ENCODE data around the gene MAFF.

MAFF gene

DNA sequence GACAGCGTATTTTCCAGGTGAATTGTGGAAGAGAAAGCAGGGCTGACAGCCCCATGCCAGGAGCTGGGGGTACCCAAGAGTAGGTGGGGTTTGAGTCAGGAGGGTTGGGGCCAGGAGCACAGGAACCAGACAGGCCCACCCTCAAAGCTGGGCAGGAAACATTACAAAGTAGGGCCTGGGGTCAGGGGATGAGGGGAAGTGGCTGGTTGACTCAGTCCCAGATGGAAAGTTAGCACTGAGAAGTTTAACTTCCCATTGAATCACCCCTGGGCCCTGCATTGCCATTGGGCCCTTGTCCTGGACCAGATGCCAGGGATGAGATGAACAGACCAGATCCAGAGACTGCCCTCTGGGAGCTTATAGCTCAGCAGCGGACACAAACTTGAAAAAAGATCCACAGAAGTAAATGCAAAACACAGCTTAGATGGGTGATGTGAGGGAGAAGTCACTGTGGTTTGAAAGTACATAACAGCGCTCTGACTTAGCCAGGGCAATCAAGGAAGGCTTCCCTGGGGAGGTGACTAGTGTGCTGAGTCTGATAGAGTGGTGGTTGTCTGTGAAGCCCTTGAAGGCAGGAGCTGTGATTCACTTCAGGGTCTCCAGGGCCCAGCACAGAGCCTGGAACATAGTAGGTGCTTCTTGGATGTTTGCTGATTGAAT lies 2.2 kb downstream of the MAFF start:
- DNase-seq (ENCODE audit: low read depth in 2 of 2) = no peak

DNA sequence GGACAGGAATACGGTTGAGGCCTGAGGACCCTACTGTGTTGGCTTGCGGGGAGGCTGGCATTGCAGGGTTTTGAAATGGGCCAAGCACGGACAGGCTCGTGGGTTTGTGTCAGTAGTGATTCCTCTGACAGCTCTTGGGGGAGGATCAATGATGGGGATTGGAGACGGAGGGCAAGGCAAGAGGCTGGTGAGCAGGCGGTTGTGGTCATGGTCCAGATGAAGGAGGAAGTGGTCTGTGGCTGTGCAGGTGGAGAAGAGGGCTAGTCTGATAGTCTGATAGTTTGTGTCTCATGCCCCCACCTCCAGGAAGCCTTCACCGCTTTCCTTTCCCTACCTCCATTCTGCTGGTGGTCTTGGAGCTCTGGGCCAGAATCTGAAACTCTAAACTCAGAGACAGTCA lies 3.0 kb downstream of the MAFF start:
- no peak for DNase-seq (ENCODE audit: low read depth in 2 of 2)

DNA sequence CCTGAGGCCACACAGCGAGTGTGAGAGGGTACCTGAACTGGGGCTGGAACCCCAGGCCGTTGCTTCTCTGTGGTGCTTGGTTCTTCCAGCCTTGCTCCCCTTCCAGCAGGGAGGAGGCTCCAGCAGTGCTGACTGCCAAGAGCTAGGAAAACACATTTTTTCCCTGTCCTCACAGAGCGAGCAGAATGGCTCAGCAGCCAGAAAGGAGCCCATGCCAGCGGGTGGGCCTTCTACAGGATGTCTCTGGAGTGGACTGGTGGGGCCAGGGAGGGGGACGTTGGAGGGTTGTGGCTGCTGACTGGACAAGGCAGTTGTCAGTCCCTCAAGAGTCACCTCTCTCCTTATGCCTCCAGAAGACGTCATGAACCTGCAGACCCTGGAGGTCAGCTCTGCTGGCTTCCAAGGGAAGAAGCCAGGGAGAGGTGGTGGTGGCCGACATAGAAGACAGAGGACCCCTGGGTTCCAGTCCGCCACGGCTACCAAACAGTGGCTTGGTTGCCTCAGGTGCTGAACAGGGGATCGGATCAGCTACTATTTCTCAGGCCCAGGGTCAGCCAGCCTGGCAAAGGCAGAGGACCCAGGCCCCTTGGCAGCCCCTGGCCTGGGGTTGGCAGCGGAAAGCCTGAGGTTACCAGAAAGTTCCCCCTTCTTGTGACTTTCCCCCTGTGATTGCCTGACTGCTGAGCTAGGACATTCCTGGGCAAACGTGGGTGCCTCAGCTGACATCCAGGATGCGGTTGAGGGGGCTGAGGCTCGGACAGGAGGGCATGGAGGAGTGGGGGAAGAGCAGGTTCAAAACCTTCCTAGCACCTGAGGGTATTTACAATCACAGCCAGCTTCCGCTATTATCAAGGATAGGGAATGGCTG lies 3.7 kb downstream of the MAFF start:
- DNase-seq (ENCODE audit: low read depth in 2 of 2) = no peak

DNA sequence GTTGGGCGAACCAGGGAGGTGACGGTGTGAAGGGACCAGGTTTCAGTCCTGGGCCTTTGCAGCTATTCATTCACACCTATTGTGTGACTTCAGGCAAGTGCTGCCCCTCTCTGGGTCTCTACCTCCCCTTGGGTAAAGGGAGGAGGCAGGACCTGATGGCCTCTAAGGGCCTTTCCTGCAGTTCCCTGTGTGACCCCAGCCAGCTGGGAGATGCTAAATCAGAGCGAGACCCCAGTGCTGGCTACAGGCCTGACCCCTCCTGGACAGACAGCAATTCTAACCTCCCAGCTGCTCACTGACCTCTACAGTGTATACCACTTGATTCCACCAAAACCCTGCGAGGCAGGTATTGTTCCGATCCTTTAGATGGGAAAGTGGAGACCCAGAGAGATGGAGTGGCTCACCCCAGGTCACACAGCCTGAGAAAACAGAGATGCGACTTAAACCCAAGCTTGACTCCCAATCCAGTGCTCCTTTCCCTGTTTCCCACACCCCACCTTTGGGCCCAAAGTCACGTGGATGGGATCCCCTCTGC lies 6.2 kb downstream of the MAFF start:
- DNase-seq (ENCODE audit: low read depth in 2 of 2) = no peak

DNA sequence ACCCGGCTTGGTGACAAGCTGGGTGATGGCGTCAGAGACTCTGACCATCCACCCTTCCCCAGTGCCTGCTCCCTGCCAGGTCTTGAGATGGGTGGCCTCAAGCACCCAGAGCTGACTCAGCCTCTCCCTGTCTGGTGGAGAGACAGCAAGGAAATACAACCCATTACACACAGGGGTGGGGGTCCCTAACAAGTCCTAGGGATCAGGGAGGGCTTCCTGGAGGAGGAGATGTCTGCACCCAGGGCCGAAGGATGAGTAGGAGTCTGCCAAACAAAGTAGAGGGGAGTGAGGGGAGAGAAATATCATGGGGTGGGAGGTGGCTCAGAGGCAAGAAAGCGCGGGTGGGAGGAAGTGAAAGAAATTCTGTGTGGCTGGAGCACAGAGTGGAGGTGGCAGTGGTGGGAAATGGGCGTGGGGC lies 6.8 kb downstream of the MAFF start:
- no peak for DNase-seq (ENCODE audit: low read depth in 2 of 2)

DNA sequence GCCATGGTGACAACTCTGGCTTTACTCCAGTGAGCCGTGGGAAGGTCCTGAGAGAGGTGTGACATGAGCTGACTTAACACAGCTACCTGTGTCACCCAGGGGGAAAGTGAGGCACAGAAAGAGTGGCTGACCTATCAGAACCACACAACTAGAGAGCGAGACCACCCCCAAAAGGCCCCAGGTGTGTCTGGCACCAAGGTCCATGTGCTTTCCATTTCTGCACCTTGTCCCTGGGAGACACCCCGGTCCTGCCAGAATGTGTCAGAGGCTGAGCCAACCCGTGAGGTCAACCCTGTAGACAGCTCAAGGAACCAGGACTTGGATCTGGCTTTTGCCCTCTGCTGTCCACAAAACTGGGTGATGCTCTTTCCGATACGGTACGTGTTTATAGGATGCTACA lies 9.8 kb downstream of the MAFF start:
- no peak for DNase-seq (ENCODE audit: low read depth in 2 of 2)

DNA sequence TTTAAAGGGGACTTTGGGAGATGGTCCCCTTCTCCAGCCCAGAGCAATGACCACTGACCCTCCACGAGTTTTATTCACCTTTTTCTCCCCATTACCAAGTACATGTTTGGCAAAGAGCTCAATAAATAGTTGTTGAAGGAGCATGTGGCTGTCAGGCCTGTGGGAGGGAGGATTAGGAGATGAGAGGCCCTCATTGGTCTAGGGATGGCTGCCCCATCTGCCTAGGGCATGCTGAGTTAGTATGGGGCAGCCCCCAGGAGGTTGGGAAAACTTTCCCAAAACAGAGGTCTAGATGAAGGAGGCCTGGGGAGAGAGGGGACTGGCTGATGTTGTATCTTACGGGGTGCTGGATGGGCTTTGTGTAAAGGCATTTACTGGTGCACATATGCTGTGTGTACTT lies 10.6 kb downstream of the MAFF start:
- no peak for DNase-seq (ENCODE audit: low read depth in 2 of 2)

DNA sequence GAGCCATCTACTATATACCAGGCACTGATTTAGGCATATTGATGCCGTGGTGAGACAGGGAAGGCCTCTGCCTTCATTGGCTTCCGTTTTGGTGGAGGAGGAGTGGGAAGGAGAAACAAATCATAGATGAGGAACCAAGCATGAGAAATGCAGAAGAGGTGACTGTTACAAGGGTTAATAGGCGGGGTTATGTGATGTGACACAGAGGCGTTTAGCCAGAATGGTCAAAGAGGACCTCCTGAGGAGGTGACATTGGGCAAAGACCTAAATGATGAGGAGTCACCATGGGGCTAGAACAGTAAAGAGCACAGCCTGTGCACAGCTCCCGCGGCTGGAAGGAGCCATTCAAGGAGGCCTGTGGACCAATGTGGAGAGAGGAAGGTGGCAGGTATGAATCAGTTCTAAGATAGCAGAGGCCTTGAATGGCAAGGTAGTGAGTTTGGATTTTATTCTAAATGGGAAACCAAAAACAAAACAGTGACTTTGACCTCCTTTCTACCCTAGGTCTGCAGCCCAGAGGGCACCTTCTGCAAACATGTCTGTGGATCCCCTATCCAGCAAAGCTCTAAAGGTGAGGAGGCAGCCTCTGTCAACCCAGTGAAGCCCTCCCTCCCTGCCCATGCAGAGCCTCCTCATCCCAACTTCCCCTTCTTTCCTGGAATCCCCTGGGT lies 11.7 kb downstream of the MAFF start:
- no peak for DNase-seq (ENCODE audit: low read depth in 2 of 2)

DNA sequence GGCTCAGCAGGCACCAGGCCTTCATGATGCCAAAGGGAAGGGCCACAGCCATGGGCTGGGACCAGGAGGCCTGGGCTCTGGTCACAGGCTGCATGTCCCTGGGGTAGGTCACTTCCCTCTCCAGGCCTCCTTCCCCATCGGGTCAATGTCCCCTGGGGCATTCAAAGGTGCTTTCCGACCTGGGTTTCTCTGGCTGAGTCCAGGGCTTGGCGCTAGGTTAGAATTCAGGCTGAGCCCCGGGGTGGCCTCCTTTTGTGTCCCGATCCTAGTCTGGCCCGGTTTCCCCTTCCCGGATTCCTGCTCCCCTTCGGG lies 12.2 kb downstream of the MAFF start:
- DNase-seq (ENCODE audit: low read depth in 2 of 2) = no peak

DNA sequence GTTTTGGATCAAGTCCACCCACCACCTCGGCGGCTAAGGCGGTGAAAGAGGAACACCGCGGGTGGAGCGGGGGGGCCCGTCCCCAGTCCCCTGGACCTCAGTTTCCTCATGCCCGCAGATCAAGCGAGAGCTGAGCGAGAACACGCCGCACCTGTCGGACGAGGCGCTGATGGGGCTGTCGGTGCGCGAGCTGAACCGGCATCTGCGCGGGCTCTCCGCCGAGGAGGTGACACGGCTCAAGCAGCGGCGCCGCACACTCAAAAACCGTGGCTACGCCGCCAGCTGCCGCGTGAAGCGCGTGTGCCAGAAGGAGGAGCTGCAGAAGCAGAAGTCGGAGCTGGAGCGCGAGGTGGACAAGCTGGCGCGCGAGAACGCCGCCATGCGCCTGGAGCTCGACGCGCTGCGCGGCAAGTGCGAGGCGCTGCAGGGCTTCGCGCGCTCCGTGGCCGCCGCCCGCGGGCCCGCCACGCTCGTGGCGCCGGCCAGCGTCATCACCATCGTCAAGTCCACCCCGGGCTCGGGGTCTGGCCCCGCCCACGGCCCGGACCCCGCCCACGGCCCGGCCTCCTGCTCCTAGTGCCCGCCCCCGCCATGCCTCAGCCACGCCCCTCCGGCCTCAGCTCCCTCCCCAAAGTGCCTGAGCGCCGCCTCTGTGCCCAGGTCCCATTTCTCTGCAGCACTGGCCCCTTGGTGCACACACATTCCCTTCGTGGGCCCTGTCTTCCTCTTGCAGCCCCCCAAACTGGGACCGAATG lies 12.7 kb downstream of the MAFF start:
- peak in 1 of 2 experiments; percentile 50 for DNase-seq (ENCODE audit: low read depth in 2 of 2)

DNA sequence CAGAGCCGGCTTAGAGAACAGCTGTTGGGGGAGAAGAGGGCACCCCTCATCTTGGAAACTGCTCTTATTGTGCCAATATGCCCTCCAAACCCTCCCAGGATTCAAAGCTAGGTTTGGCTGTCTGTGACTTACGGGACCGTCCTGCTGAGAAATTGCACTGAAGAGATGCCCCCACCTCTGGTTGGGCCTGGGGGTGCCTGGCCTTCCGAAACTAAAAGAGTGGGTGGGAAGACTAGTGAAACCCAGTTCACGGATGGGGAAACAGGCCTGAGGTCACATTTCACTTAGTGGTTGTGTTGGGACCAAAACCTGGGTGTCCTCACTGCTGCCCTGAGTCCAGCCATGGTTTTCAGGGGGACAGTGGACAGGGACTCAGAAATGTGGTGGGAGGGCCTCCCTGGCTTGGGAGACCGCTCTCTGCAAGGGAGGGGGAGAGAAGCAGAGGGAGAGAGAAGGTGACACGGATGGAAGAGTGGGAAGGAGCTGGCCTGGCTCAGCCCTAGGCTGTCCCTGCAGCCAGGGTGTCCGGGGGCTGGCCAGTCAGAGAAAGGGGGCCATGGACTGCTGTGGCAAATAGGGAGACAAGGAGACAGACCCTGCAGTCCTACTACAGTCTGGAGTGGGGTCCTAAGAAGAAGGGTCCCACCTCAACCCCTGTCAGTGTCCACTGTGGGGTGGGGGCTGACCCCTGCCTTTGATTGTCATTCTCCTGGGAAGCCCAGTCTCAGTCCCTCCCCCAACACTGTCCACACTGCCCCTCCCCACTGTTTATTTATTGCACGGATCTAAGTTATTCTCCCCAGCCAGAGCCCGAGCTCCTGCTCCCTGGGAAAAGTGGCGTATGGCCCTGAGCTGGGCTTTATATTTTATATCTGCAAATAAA lies 13.6 kb downstream of the MAFF start:
- DNase-seq (ENCODE audit: low read depth in 2 of 2) = no peak

DNA sequence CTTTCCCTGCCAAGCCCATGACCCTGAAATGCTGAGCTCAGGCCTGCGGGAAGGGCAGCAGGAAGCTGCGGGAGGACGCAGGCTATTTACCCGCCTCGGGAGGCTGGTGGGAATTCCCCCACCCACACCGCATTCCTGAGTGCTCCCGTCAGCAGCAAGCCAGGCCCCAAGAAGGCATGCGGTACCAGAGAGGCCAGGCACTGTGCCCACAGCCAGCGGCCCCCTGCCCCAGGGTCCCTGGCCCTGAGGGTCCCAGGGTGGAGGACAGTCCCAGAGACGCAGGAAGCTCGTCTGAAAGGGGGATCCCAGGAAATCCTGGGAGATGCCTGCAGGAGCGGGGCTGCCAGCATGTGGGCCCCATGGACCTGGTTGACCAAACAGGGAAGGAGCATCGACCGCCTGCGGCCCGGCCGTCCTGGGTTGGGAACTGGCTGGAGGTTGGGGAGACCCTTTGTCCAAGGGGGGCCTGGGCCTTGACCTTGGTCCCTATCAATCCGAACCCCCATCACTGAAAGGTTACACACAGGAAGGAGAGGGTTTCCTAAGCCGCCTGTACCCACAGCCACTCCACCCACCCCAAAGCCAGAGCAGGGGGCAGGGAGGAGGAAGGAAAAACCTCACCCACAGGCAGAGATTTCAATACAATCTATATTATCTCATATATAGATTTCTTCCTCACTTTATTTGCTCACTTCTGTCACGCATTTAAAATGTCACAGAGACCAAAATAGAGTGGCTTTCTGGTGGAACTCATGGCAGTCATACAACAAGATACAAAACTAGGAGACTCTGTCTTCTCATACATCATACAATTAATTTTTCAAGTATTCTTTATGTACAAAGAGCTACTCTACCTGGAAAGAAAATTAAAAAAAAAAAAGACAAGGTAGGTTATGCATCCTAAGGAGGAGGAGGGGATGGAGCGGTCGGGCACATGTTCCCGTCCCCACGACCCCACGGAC lies 17.1 kb downstream of the MAFF start:
- peak in 1 of 2 experiments; percentile 60 for DNase-seq (ENCODE audit: low read depth in 2 of 2)

DNA sequence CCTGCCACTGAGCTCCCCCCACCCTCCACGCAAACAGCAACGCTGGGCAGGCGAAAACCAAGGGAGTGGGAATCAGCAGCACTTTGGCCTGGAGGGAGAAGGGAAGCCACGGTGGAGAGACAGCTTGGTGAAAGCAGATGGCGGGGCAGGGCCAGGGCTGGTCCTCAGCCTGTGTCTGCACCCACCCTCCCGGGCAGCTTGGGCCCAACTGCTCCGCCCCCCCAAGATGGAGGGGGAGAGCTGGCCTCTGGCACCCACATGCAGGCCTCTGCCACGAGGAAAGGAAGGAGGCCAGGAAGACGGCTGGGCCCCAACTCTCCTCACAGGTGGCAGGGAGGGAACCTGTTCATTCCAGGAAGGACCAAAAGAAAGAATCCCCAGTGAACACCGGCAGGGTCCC lies 17.8 kb downstream of the MAFF start:
- DNase-seq (ENCODE audit: low read depth in 2 of 2) = no peak

DNA sequence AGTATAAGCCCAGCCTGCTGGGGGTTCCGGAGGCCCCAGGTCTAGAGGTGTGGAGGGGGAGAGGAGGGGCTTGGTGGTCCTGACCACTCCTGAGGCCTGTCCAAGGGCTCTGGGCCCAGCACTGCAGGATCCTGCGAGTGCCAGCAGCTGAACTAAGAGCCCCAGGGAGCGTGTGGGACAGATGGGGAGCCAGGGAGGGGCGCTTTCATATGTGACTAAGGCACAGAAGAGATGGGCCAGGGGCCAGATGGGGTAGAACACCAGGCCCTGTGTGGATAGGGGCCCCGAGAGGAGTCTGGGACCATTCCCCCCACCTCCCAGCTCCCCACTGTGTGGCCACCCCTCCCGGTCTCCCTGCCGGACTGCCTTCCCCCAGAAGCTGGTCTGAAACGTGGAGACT lies 18.4 kb downstream of the MAFF start:
- DNase-seq (ENCODE audit: low read depth in 2 of 2) = no peak

DNA sequence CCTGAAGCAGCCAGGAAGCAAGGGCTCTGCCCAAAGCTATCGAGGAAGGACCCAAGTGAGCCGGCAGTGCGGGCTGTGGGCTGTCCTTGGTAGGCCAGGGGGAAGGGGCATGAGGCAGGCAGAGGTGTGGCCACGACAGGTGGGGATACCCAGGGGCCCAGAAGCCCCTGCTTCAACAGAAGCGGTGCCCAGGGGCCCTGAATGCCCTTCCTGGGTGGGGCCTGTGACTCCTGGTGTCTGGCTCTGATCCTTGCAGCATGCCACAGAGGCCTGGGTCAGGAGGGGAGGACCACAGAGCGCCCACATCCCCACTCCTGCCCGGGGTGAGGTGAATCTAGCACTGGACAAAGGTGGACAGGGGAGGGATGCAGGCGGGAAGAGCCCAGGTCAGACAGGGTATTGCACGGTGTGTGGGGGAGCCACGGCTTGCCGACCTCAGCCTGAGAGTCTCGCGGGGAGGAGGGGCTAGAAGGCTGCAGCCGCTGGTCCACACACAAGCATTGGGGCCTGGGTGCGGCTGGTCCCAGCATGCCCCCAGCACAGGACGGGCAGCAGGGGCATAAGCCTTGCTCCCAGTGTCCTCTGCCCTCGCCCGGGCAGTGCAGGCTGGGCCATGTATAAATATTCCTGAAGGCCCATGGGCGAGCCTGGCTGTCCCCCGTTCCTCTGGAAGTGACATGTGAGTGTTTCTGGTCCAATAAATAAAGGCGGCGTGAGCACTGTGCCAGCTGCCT lies 19.0 kb downstream of the MAFF start:
- DNase-seq (ENCODE audit: low read depth in 2 of 2) = no peak

DNA sequence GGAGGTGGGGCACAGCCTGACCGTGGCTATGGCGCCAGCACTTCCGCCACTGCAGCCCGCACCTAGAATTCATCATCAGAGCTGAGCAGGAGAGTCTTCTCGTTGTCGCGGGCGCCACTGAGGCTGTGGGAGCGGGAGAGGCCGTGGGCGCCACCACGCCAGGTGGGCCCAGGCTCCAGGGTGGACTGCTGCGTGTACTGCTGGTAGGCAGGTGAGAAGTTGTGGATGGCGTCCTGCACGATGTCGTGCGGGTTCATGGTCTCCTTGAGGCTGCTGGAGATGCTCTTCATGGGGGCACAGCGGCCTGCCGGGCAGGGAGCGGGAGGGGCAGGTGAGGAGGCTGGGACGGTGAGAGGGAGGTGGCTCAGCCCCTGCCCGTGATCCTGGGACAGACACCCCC lies 19.6 kb downstream of the MAFF start:
- no peak for DNase-seq (ENCODE audit: low read depth in 2 of 2)

DNA sequence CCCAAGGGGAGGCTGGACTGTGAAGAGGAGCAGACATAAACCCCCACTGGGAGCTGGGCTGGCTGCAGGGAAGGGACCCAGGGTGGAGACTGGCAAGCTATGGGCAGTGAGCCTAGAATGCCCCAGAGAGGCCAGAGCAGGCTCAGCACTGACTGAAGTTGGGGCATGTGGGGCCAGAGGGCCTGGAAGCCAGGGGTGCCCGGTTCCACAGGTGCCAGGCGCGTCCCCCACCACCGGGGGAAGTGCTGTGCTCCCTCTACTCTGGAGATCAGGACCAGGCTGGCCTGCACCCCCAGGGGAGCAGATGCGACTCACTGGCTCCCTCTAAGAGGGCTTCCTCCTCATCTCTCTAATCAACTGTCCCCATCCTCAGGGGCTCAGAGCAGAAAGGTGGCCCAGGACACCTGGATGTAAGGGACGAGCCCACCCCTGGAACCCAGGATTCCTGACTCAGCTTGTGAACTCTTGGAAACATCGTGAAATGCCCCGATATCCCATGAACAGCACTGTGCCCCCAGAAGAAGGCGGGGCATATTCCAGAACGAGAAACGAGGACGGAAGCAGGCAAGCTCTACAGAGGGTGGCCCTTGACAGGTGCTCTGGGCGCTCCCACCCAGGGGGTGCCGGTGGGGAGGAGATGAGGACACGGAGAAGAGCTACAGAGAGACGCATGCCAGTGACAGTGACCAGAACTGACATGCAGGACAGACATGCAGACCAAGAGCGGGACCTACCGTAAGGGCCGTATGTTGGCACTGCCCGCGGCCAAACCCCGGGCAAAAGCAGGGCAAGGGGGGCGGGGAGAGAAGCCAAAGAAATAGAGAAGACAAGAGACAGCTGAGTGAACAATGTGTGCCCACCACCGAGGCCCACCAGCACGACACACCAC lies 20.4 kb downstream of the MAFF start:
- no peak for DNase-seq (ENCODE audit: low read depth in 2 of 2)

DNA sequence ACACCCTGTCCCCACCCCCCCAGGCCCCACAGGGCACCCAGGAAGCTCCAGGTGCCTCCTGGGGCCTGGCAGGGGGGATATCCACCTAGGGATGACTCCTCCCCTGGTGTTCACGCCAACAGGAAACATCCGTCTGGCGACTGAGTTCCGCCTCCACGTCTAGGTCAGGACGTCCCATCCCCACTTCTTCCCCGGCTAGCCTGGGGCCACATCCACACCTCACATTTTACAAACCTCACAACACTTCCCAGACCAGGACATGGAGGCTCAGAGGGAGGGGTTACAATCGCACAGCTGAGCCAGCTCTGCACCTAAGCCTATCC lies 21.0 kb downstream of the MAFF start:
- DNase-seq (ENCODE audit: low read depth in 2 of 2) = no peak

Data from stimulated activated CD4-positive, alpha-beta T cell treated with anti-CD3 and anti-CD28 coated beads, Interleukin-12 subunit alpha, Interleukin-12 subunit beta, amount 100 ng/mL, for 24 hours (primary cell).